Sciatic nerve (tissue), 2 donors: ENCODE data around the gene ACTN4. TPM values are rescaled to one million over a fixed set of nuclear protein-coding genes. Genes with fewer than 3 reads are reported as not detected.

Source experiments
- ATAC-seq: fragments of 200-7000 bp; cut with Tn5 transposase; one replicate; pipeline ENCODE4 v1.9.1; 2020; ENCODE audit warnings: mild to moderate bottlenecking, moderate library complexity
- DNase-seq: peaks from one replicate; pipeline ENCODE4 v3.0.0-alpha.2; 2020; ENCODE audit warnings: low spot score
- intact Hi-C: fragments of 100-400 bp; cut with DNase I; formaldehyde crosslinking; loops from one replicate; pipeline ENCODE4 v1.14.2; 2022
- total RNA-seq: library from RNA; stranded (reverse); fragmentation: NEBNext Ultra II Directional; extraction: Animal tissue kit (Norgen Biotek cat#: 25700); gene quantifications from one replicate; pipeline ENCODE4 v1.2.1, GENCODE V29; 2021
- donor health status: DM: no; HTN: no; CAD: no.
- donor health status: DM: no; HTN: no; CAD: no.

Gene ACTN4
- total RNA-seq, 1 donor from 2014 or later: 597 TPM

DNA sequence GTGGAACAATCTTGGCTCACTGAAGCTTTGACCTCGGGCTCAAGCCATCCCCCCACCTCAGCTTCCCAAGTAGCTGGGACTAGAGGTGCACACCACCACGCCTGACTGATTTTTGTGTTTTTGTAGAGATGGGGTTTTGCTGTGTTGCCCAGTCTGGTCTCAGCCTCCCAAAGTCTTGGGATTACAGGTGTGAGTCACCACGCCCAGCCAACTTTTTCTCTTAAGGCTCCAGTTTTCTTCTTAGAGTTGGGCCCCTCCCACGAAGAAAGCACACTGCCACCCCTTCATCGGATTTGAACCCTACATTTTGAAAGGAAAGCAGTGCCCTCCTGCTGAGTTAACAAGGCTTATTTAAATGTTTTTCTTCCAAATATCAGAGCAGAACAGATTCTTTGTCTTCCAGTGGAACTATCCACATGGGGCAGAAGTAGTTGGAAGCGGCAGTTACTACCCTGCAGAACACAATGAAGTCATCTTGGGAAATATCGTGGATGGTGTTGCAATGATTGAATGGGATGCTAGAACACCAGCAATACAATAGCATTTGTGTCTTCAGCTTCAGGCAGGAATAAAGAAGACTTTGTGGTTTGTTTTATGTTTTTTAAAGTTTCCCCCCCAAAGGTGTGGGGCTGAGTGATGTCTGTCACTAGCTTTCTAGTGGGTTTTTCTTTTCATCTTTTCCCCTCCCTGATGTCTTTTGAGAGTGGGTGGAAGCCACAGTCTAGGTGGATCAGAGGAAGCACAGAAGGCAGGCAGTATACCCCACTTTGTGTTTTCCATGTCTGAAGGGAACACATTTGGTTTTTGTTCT, 8.9 kb downstream of the ACTN4 start:
- intact Hi-C loops: no loop called here
- DNase-seq: no peak
- ATAC-seq: peak; percentile 70

DNA sequence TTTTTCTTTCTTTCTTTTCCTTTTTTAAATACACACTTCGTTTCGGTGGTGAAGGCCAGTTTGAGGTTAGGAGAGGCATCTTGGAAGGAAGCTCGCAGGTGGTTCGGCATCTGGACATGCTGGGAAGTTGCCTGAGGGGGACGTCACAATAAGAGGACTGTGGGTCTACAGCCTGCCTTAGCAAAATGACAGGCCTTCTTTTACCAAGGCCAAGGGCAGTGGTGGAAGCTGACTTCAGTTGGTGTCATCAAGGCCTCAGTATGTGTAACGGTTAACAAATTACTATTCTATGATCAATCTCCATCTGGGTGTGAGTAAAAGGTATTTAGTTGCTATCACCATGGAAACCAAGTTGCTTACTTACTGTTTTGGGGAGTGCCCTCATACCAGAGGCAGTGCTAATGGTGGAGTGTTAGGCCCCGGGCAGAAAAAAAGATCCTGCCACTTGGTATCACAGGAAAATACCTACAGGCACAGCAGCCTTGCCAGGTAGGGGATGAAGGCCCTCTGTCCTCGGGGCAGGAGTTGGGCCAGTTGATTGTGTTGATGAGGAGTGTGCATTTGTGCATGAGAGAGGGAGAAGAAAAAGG, 10.3 kb downstream of the ACTN4 start:
- ATAC-seq (no peak), DNase-seq (no peak)
- intact Hi-C loops: no loop called here

DNA sequence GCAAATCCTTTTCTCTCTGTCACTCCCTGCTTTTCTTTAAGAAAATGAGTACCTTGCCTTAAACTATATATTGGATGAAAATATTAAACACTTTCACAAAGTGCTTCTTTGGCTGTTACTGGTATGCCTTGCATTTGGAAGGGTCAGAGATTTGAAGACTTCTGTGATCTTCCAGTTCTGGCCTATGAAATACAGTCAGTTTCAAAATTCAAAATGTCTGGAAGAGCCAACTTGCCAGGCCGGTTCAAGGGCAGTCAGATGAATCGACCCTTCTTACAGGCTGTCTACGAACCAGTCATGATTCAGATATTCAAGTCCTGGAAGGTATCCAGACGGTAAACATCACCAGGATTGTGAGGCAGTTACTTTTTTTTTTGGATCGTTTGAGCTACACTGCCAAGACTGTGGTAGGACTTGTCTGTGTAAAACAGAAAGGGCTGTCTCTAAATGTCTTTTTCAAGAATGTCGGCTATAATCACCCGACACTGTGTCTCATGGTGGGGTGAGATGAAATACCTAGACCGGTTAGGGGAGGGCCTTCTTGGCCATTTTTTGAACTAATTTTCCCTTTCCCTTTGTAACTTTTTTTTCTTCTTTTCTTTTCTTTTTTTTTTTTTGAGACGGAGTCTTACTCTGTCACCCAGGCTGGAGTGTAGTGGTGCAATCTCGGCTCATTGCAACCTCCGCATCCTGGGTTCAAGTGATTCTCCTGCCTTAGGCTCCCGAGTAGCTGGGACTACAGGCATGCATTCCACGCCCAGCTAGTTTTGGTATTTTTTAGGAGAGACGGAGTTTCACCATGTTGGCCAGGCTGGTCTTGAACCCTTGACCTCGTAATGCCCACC, 11.2 kb downstream of the ACTN4 start:
- intact Hi-C loops: no loop called here
- DNase-seq: no peak
- ATAC-seq: peak; percentile 72

DNA sequence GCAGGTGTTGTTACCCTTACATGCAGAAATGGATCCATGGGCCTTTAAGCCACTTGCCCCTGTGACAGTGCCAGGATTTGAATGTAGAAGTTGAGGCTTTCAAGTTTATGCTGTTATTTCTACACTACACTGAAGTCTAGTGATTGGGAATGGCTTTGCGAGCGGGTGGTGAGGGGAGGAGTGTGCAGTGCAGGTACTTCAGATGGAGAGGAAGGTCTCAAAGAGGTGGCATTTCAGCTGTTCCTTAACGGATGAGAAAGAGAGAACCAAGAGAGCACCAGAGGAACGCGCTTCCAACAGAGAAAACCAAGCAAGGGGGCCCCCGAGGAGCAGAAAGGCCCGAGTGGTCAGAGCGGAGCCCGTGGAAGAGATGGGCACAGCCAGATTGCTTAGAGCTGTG, 13.3 kb downstream of the ACTN4 start:
- ATAC-seq (no peak), DNase-seq (no peak)
- intact Hi-C loops: no loop called here

DNA sequence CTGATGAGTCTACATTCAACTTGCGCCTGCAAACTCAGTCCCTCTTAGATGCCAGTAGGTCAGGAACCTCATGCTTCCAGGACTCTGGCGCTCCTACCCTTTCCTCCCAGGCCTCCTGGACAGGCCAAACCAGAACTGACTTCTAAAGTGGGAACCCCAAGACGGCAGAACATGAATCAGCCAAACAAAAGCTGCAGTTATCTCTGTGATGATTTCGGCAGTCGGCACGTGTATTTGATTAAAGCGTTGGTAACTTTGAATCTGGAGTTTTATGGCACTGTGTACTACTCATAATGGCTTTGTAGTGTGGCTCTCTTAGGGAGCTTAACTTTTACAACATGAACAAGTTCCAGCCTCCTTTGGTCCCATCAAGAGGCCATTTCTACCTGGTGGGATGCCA, 13.7 kb downstream of the ACTN4 start:
- DNase-seq (no peak), ATAC-seq (no peak)
- intact Hi-C loops: no loop called here

DNA sequence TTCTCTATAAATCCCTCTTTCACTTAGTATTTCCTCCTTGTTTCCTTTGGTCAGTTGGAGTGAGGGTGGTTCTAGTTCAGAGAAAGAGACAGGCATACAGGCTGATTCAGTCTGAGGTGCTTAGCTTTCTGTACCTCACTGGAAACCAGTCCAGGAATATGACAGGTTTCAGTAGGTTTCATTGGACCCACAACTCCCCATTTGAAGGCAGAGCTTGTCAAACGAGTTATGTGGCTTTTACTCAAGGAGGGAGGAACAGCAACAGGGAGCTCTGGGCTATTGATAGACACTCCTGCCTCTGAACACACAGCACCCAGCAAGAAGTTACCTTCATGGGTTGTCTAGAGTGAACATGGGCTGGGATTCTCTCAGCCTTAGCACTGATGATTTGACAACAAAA, 14.5 kb downstream of the ACTN4 start:
- intact Hi-C loops: no loop called here
- ATAC-seq (no peak), DNase-seq (no peak)

DNA sequence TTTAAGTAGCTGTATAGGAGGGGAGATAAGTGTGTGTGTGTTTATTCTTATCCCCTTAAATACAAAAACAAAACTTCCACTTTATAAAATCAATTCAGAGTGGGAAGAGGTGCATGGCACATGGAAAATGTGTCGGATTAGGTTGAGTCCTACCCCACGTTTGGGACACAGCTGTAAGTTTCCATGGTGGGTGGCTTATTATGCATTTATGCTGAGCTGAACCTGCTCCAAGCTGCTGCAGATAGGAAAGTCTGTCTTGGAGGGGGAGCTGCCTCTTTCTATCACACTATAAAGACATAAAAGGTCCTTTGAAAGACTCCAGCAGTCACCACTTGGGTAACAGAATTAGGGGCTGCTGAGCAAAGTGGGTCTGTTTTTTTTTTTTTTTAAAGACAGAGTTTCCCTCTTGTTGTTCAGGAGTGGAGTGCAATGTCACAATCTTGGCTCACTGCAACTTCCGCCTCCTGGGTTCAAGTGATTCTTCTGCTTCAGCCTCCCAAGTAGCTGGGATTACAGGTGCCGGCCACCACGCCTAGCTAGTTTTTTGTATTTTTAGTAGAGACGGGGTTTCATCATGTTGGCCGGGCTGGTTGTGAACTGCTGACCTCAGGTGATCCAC, 15.2 kb downstream of the ACTN4 start:
- intact Hi-C loops: no loop called here
- DNase-seq (no peak), ATAC-seq (no peak)

DNA sequence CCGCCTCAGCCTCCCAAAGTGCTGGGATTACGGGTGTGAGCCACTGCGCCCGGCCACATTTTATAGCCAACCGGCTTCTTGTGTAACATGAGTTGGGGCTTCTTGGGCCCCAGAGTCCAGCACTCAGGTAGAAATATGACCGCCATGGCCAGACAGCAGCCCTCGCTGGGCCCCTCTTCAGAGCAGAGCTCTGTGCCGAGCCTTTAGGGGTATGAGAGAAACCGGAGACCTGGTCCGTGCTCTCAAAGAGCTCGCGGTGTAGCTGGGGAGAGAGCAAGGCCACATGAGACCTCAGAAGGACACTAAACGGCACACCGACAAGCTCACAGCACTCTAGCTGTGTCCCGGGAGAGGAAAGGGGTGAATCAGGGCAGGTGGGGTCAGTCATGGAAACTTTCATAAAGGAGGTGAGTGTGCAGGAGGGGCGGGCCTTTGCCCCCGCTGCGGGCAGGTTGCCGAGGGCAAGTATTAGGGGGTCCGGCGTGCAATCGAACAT, 15.8 kb downstream of the ACTN4 start:
- no peak for DNase-seq
- intact Hi-C loops: no loop called here
- no peak for ATAC-seq

DNA sequence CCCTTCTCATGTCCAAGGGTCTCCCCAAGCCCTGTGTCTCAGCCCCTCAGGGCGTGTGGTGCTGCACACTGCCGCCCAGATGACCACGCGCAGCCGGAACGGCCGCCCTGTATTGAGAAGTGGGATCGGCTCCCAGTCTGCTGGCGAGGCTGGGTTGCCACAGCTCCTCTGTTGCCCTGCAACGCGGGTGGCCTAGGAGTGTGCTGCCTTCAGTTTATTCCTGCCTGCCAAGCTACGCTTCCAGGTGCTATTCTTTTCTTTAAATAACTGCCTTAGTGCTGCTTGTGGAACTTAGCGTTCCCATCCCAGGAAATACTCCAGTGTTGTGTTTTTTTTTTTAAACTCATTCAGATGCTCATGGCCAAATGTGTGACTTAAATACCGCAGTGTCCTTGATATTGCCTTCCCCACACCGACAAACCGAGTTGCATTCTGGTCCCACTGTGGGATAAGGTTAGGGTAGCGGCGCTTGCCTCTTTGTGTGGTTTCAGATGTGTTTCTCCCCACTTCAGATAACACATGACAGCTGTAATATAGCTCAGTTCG, 16.6 kb downstream of the ACTN4 start:
- intact Hi-C loops: no loop called here
- DNase-seq (no peak), ATAC-seq (peak; percentile 71)

DNA sequence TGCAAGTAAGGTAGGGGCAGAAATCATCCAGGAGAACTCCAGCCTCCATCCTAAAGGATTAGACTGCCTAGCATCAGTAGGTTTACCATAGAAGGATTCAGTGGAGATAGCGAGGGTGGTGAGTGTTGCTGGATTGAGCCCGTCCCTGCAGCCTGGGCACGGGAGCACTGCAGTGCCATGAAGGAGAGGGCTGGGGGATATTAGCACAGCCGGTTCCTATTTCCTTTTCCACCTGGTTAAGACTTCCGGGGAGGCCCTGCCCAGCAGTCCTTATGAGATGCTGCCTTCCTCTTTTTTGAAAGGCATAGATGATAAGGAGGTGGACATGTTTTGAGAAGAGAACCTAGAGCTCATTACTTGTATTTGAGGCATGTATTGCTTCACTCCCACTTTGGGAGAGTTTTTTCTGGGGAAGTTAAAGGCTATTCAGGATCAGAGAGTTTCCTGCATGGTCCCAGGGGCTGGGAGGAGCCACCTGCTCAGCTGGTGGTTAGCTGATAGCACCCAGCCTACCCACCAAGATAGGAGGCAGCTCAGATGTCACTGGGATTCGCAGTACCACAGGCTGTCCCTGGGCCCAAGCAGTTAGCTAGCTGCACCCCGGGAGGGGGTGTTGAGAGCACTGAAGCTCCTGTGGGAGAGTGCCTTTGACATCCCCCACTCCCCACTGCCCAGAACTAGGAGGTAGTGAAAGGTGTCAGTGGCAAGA, 17.2 kb downstream of the ACTN4 start:
- DNase-seq (no peak), ATAC-seq (no peak)
- intact Hi-C loops: no loop called here

DNA sequence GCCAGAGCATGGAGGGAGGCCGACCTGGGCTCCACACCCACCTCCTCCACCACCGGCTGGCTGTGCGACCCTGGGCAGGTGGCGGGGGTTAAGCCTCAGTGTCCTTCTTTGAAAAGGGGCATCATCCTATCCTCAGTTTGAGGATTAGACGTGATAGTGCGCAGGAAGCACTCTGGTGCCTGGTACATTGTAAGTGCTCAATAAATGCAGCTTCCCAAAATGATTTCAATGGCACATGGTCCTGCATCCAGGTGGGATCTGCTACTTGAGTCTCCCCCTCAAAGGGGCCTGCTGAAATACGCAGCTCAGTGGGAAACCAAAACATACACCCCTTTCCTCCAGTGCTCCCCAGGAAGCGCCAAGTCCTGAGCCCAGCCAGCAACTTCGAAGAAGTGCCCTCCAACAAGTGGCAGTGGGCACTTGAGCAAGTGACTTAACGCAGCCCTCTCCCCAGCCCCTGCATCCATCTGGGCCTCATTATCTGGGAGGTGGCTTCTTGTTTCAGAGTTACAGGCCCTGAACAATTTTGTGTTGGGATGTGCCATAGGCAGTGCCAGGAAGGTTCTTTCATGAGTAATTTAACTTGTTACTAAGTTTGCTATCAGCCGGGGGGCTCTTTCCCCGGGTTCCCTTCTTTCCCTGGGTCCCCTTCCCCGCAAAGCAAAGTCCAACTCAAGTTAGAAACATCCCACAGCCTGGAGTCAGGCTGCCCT, 17.9 kb downstream of the ACTN4 start:
- ATAC-seq (no peak), DNase-seq (no peak)
- intact Hi-C loops: no loop called here

DNA sequence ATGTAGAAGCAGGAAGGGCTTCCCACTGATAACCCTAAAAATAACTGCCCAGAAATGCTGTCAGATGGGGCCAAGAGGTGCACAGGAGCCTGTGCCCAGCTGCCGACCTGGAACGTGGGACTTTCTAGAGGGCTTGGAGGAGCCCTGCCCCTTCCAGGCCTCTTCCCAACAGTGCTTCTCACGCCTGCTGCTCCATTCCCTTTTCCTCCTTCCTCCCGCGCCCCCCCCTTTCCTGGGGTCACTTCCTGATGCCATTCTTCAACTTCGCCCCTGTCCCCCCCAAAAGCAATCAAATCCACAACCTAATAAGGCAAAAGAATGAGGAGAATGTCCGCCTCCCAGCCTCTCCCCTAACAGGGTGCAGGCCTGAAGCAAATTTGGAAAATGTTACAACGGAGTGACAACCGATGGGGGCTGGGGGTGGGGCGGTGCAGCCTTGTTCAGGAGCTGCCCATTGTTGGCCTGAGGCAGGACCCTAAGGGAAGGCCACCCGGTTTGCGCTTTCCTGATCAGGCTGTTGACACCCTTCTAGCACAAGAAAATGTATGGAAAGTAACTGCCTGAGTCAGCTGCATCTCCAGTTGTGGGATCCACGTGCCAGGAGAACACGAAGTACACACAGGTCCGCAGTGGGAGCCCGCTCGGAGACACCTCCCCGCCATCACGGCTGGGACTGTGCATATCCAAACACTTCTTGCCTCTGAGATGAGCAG, 18.7 kb downstream of the ACTN4 start:
- intact Hi-C loops: no loop called here

DNA sequence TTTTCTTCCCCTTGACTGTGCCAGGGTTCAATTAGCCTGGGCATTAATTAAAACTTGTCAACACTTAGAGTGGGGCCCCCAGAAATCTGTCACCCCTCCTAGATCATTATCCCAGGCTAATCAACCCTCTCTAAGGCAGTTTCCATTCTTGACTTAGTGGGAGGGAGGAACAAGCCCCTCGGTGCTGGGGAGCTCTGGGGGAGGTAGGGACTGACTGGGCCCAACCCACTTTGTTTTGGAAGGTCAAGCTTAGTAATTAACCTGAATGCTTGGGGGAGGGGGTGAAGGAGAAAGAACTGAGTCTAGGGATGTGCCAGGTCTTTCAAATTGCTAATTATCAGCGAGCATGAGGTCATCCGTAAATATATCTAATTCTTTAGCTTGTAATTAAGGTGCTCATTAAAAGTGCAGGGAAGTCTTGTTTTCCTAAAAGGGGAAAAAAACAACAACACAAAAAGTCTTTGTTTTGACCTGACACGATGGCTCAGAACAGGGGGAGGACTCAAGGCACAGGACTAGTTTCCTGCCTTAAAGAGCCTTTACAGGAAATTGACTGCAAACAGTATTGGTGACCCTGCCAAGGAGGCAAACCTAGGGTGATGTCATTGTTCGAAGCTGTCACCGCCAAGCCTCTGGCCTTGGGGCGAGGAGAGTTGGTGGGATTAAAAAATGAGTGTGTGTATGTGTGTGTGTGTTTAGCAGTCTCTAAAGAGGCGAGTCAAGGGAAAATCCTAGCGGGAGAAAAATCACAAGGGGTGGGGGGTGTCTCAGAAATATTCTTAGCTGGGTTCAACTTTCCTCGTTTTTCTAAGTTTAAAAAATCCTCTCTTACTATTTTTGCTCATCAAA, 19.4 kb downstream of the ACTN4 start:
- peak; percentile 58 for ATAC-seq
- intact Hi-C loops: no loop called here
- no peak for DNase-seq

More for the DNA sequence above, 18.7 kb downstream of the ACTN4 start:
- ATAC-seq (peak; percentile 62), DNase-seq (no peak)

DNA sequence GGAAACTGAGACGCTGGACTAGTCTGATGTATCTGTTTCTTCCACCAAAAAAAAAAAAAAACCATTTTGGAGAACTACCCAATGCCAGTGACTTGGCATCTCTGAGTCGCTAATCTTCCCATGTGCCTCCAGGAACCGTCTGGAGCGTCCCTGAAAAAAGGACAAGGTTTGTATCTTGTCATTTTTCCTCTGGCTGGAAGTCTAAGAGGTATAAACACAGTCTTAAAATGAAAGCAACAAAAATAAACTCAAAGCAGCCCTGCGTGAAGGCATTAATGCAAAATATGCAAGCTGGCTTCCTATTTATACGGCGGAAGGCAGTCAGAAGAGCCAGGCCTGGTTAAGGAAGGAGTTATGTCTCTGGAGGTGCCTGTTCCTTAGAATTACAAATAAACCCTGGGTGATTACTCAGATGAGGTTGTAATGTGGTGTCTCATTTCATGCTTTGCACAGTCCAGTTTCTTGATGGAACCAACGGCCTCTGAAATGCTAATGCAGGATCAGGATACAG, 20.3 kb downstream of the ACTN4 start:
- intact Hi-C loops: no loop called here
- no peak for DNase-seq
- ATAC-seq: no peak

DNA sequence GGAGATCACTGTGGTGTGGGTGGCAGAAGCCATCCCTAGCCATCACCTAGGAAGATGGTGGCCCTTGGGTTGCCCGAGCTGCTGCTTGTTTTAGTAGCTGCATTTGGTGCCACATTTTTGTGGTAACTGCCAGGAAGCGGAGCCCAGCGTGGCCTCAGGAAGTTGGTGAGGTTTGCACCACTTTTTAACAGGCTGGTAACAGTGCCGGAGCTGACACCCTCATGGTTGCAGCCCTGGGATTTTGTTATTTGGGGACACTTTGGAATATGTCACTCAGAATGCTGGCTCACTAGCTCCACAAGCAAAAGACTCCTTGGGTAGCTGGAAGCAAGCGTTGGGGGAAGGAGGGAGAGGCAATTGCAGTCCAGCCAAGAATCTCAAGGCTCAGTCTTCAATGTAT, 22.1 kb downstream of the ACTN4 start:
- DNase-seq (no peak), ATAC-seq (no peak)
- intact Hi-C loops: no loop called here

DNA sequence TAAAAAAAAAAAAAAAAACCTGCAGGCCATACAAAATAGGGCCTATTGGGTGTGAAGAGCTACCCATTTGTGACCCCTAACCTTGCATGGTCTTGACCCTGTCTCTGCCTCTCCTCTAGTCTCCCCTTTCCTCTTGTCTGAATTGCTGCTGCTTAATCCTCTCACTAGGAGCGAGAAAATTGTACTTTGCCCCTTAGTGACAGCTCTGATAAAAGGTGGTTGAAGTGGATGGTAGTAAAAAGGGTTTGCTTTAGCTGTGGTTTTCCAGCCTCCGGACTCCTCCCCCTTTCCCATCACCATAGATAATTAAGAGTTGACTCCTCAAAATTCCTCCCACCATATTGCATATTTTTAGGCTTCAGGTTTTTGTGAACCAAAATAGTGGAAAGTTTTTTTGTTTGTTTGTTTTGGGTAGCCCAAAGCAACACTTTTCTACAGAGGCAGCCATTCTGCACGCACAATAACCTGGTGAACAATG, 23.5 kb downstream of the ACTN4 start:
- no peak for ATAC-seq
- intact Hi-C loops: no loop called here
- DNase-seq: no peak
